Effector memory CD8-positive, alpha-beta T cell (primary cell): ENCODE data around the gene GALNT18.

Source experiments
- ATAC-seq: fragments of 150-1000 bp; cut with Tn5 transposase; replicated peaks from 2 replicates; pipeline ENCODE4 v1.10.0; 2021; ENCODE audit warnings: mild to moderate bottlenecking, moderate library complexity
- DNase-seq, 3 experiments: peaks; one replicate each; pipeline ENCODE4 v3.0.0; 2021
- H3K27ac Mint-ChIP-seq, 2 donors: one replicate each; pipeline ENCODE4 v1.8.0; 2022; ENCODE audit warnings: mild to moderate bottlenecking in 2 of 2, mixed read lengths in 2 of 2, moderate library complexity in 2 of 2
- H3K27me3 Mint-ChIP-seq, 2 donors: one replicate each; pipeline ENCODE4 v1.8.0; 2022; ENCODE audit warnings: mixed read lengths in 2 of 2
- H3K36me3 Mint-ChIP-seq: one replicate; pipeline ENCODE4 v1.8.0; 2022; ENCODE audit warnings: mild to moderate bottlenecking, moderate library complexity, mixed read lengths; ENCODE audit not compliant: insufficient read depth
- H3K4me1 Mint-ChIP-seq, 2 donors: one replicate each; pipeline ENCODE4 v1.8.0; 2022; ENCODE audit warnings: low read depth in 2 of 2, mixed read lengths in 2 of 2
- H3K4me3 Mint-ChIP-seq, 2 donors: one replicate each; pipeline ENCODE4 v1.8.0; 2022; ENCODE audit warnings: mild to moderate bottlenecking in 2 of 2, mixed read lengths in 2 of 2, moderate library complexity in 2 of 2
- H3K9me3 Mint-ChIP-seq, 2 donors: one replicate each; pipeline ENCODE4 v1.8.0; 2022; ENCODE audit warnings: mixed read lengths in 2 of 2

The GALNT18 gene

GRCh38 chr11:11306855-11307254, 314.9 kb downstream of the GALNT18 start:
- no peak for ATAC-seq
- Mint-ChIP-seq H3K36me3 (no peaks in the 10 kb centered on the region), H3K27me3 (peaks cover 0 to 38% of the 10 kb centered on the region in 2 donors), H3K9me3 (peaks cover 0 to 2% of the 10 kb centered on the region in 2 donors), H3K4me1 (peaks cover 0 to 7% of the 10 kb centered on the region in 2 donors), H3K27ac (no peak overlapping the region), H3K4me3 (no peak overlapping the region)
- no peak for DNase-seq

GRCh38 chr11:11304550-11304949, 317.3 kb downstream of the GALNT18 start:
- Mint-ChIP-seq H3K27me3 (peaks cover 15 to 54% of the 10 kb centered on the region in 2 donors), H3K4me3 (no peak overlapping the region)
- ATAC-seq: no peak

GRCh38 chr11:11302565-11302964, 319.2 kb downstream of the GALNT18 start:
- no peaks in the 10 kb centered on the region for H3K9me3 Mint-ChIP-seq
- no peak overlapping the region for H3K4me3 Mint-ChIP-seq
- DNase-seq (no peak), ATAC-seq (no peak)
- H3K4me1 Mint-ChIP-seq: no peaks in the 10 kb centered on the region
- H3K36me3 Mint-ChIP-seq: no peaks in the 10 kb centered on the region
- H3K27me3 Mint-ChIP-seq: peaks cover 16 to 53% of the 10 kb centered on the region in 2 donors
- no peak overlapping the region for H3K27ac Mint-ChIP-seq

More at GRCh38 chr11:11304550-11304949, 317.3 kb downstream of the GALNT18 start:
- no peak overlapping the region for H3K27ac Mint-ChIP-seq
- peaks cover 0 to 2% of the 10 kb centered on the region in 2 donors for H3K9me3 Mint-ChIP-seq
- no peaks in the 10 kb centered on the region for H3K4me1 Mint-ChIP-seq
- DNase-seq: no peak
- no peaks in the 10 kb centered on the region for H3K36me3 Mint-ChIP-seq

GRCh38 chr11:11301212-11301611, 320.6 kb downstream of the GALNT18 start:
- Mint-ChIP-seq H3K36me3 (no peaks in the 10 kb centered on the region), H3K27me3 (peaks cover 16 to 55% of the 10 kb centered on the region in 2 donors), H3K9me3 (no peaks in the 10 kb centered on the region), H3K4me3 (no peak overlapping the region), H3K27ac (no peak overlapping the region), H3K4me1 (no peaks in the 10 kb centered on the region)
- DNase-seq: no peak
- ATAC-seq: no peak

GRCh38 chr11:11297578-11297977, 324.2 kb downstream of the GALNT18 start:
- H3K27ac Mint-ChIP-seq: no peak overlapping the region
- H3K4me3 Mint-ChIP-seq: no peak overlapping the region
- no peak for DNase-seq
- no peaks in the 10 kb centered on the region for H3K9me3 Mint-ChIP-seq
- no peak for ATAC-seq
- peaks cover 21 to 45% of the 10 kb centered on the region in 2 donors for H3K27me3 Mint-ChIP-seq
- H3K4me1 Mint-ChIP-seq: no peaks in the 10 kb centered on the region
- no peaks in the 10 kb centered on the region for H3K36me3 Mint-ChIP-seq

- ATAC-seq (no peak), DNase-seq (no peak)
- Mint-ChIP-seq H3K27ac (no peak overlapping the region), H3K4me1 (no peaks in the 10 kb centered on the region), H3K27me3 (peaks cover 30 to 49% of the 10 kb centered on the region in 2 donors), H3K4me3 (no peak overlapping the region), H3K9me3 (no peaks in the 10 kb centered on the region), H3K36me3 (no peaks in the 10 kb centered on the region)
Measured at GRCh38 chr11:11296434-11296833, 325.4 kb downstream of the GALNT18 start.

- no peak for DNase-seq
- H3K4me3 Mint-ChIP-seq: no peak overlapping the region
- no peak overlapping the region for H3K27ac Mint-ChIP-seq
- no peaks in the 10 kb centered on the region for H3K36me3 Mint-ChIP-seq
- no peaks in the 10 kb centered on the region for H3K4me1 Mint-ChIP-seq
- H3K27me3 Mint-ChIP-seq: peaks cover 25 to 46% of the 10 kb centered on the region in 2 donors
- no peaks in the 10 kb centered on the region for H3K9me3 Mint-ChIP-seq
- ATAC-seq: no peak
Measured at GRCh38 chr11:11294551-11294855, 327.3 kb downstream of the GALNT18 start.

- Mint-ChIP-seq H3K4me3 (no peak overlapping the region), H3K27ac (no peak overlapping the region), H3K9me3 (no peaks in the 10 kb centered on the region), H3K36me3 (no peaks in the 10 kb centered on the region), H3K4me1 (no peaks in the 10 kb centered on the region), H3K27me3 (peaks cover 29 to 51% of the 10 kb centered on the region in 2 donors)
- no peak for DNase-seq
- ATAC-seq: no peak
Measured at GRCh38 chr11:11293798-11294550, 327.8 kb downstream of the GALNT18 start.

GRCh38 chr11:11292839-11293238, 329.0 kb downstream of the GALNT18 start:
- ATAC-seq (no peak), DNase-seq (no peak)
- Mint-ChIP-seq H3K27me3 (peaks cover 38 to 56% of the 10 kb centered on the region in 2 donors), H3K4me3 (no peak overlapping the region), H3K9me3 (no peaks in the 10 kb centered on the region), H3K36me3 (no peaks in the 10 kb centered on the region), H3K4me1 (no peaks in the 10 kb centered on the region), H3K27ac (no peak overlapping the region)

GRCh38 chr11:11291041-11292015, 330.5 kb downstream of the GALNT18 start:
- Mint-ChIP-seq H3K27ac (no peak overlapping the region), H3K27me3 (peaks cover 40 to 67% of the 10 kb centered on the region in 2 donors), H3K9me3 (no peaks in the 10 kb centered on the region), H3K4me3 (no peak overlapping the region), H3K36me3 (no peaks in the 10 kb centered on the region), H3K4me1 (no peaks in the 10 kb centered on the region)
- no peak for DNase-seq
- no peak for ATAC-seq

- H3K9me3 Mint-ChIP-seq: no peaks in the 10 kb centered on the region
- H3K27ac Mint-ChIP-seq: no peak overlapping the region
- ATAC-seq (no peak), DNase-seq (no peak)
- H3K27me3 Mint-ChIP-seq: peaks cover 40 to 72% of the 10 kb centered on the region in 2 donors
- no peak overlapping the region for H3K4me3 Mint-ChIP-seq
- no peaks in the 10 kb centered on the region for H3K36me3 Mint-ChIP-seq
- no peaks in the 10 kb centered on the region for H3K4me1 Mint-ChIP-seq
Measured at GRCh38 chr11:11290354-11290753, 331.5 kb downstream of the GALNT18 start.

GRCh38 chr11:11289669-11290068, 332.1 kb downstream of the GALNT18 start:
- H3K9me3 Mint-ChIP-seq: no peaks in the 10 kb centered on the region

GRCh38 chr11:11288972-11289616, 332.7 kb downstream of the GALNT18 start:
- ATAC-seq (no peak), DNase-seq (no peak)
- Mint-ChIP-seq H3K27ac (no peak overlapping the region), H3K27me3 (peaks cover 35 to 64% of the 10 kb centered on the region in 2 donors), H3K4me1 (no peaks in the 10 kb centered on the region), H3K4me3 (no peak overlapping the region), H3K9me3 (no peaks in the 10 kb centered on the region), H3K36me3 (no peaks in the 10 kb centered on the region)

More at GRCh38 chr11:11289669-11290068, 332.1 kb downstream of the GALNT18 start:
- H3K27me3 Mint-ChIP-seq: peaks cover 36 to 65% of the 10 kb centered on the region in 2 donors
- no peak for ATAC-seq
- no peak for DNase-seq
- H3K27ac Mint-ChIP-seq: no peak overlapping the region
- no peaks in the 10 kb centered on the region for H3K4me1 Mint-ChIP-seq
- H3K4me3 Mint-ChIP-seq: no peak overlapping the region
- no peaks in the 10 kb centered on the region for H3K36me3 Mint-ChIP-seq
